ENCODE results near the gene PRC1. TPM values are rescaled to one million over a fixed set of nuclear protein-coding genes. Genes with fewer than 3 reads are reported as not detected.

PRC1 gene
- total and polyA plus RNA-seq, 2 of the 13 experiments (the other 11 are each of a cell fraction or from before 2014, with no cell fraction given): 137 to 162 TPM

GRCh38 chr15:90954712-90955623, 39.4 kb downstream of the PRC1 start, which contains the start of gene RCCD1 (continued):
- TF ChIP-seq SNAPC4 (CRISPR knock-in tag; IDR thresholded peaks at IDR 0.05) (no peak), ZFP82 (CRISPR knock-in tag; IDR thresholded peaks at IDR 0.05; ENCODE audit: borderline replicate concordance) (no peak), ZNF674 (CRISPR knock-in tag; IDR thresholded peaks at IDR 0.05; ENCODE audit: low read depth) (no peak), ZNF512 (CRISPR knock-in tag; IDR thresholded peaks at IDR 0.05) (no peak), MTF1 (CRISPR knock-in tag; IDR thresholded peaks at IDR 0.05) (peak; percentile 81; the same call in 1 of the 2 replicates), GMEB2 (CRISPR knock-in tag; IDR thresholded peaks at IDR 0.05; ENCODE audit: low read depth) (no peak), MIXL1 (CRISPR knock-in tag; IDR thresholded peaks at IDR 0.05) (no peak), NAIF1 (CRISPR knock-in tag; IDR thresholded peaks at IDR 0.05; ENCODE audit: borderline replicate concordance) (peak; percentile 76; the same call in 1 of the 2 replicates), EHMT2 (IDR thresholded peaks at IDR 0.05; ENCODE audit: borderline replicate concordance, low read depth, low read length) (no peak), PHF5A (CRISPR knock-in tag; IDR thresholded peaks at IDR 0.05; ENCODE audit: low read depth, unreplicated experiment) (no peak), MYPOP (CRISPR knock-in tag; IDR thresholded peaks at IDR 0.05) (peak; percentile 78), ZNF34 (CRISPR knock-in tag; IDR thresholded peaks at IDR 0.05; ENCODE audit: borderline replicate concordance) (no peak), SMYD3 (CRISPR knock-in tag; IDR thresholded peaks at IDR 0.05) (peak; percentile 48; the same call in 1 of the 2 replicates), ZNF17 (CRISPR knock-in tag; IDR thresholded peaks at IDR 0.05) (0 out of 2 replicates have a peak, but pooled peaks have one; percentile 48), MYC (CRISPR knock-in tag; IDR thresholded peaks at IDR 0.05; ENCODE audit: borderline replicate concordance) (peak; percentile 94), IRF9 (CRISPR knock-in tag; IDR thresholded peaks at IDR 0.05; ENCODE audit: borderline replicate concordance) (no peak; the same call in 1 of the 2 replicates)

Measured in HepG2 (cell line).